SU-DHL-6 (cell line): Measurements from ENCODE around the gene KLHL29.

Experiments used
- H2AFZ ChIP-seq: fragments of 200-600 bp; sonication (generic); 2 replicates; pipeline ENCODE4 v1.6.1; 2014; ENCODE audit warnings: low read depth, mild to moderate bottlenecking, moderate library complexity, mixed read lengths, antibody characterized with exemption, low read length; ENCODE audit not compliant: severe bottlenecking
- H3F3A ChIP-seq: fragments of 200-600 bp; shearing (Covaris generic); 2 replicates; pipeline ENCODE4 v1.6.0; 2016; ENCODE audit warnings: antibody characterized with exemption, mild to moderate bottlenecking; ENCODE audit not compliant: insufficient read depth
- H3K27ac ChIP-seq: fragments of 200-600 bp; sonication (generic); 2 replicates; pipeline ENCODE4 v1.5.1; 2016; ENCODE audit warnings: low read depth, mild to moderate bottlenecking, low read length, moderate library complexity, mixed read lengths
- H3K27me3 ChIP-seq: fragments of 200-600 bp; sonication (generic), shearing (Covaris generic); 2 replicates; pipeline ENCODE4 v1.6.0; 2014; ENCODE audit warnings: mild to moderate bottlenecking, low read length
- H3K36me3 ChIP-seq: fragments of 200-600 bp; sonication (generic); 2 replicates; pipeline ENCODE4 v1.6.1; 2014; ENCODE audit warnings: mild to moderate bottlenecking, low read length, mixed read lengths
- H3K4me2 ChIP-seq: fragments of 300-600, 200-600 bp; shearing (Covaris generic), sonication (generic); 2 replicates; pipeline ENCODE4 v1.6.0; 2014; ENCODE audit warnings: low read length, low read depth, mild to moderate bottlenecking; ENCODE audit not compliant: poor library complexity, severe bottlenecking
- H3K4me3 ChIP-seq: fragments of 200-600 bp; sonication (generic); 2 replicates; pipeline ENCODE4 v1.5.1; 2014; ENCODE audit warnings: antibody characterized with exemption, low read length, mild to moderate bottlenecking, mixed read lengths; ENCODE audit not compliant: insufficient read depth, poor library complexity, severe bottlenecking
- H3K79me2 ChIP-seq: fragments of 200-600 bp; sonication (generic); 2 replicates; pipeline ENCODE4 v1.6.1; 2014; ENCODE audit warnings: mild to moderate bottlenecking, low read length, moderate library complexity; ENCODE audit not compliant: insufficient read depth
- H3K9ac ChIP-seq: fragments of 200-600 bp; sonication (generic); 2 replicates; pipeline ENCODE4 v1.7.0; 2014; ENCODE audit warnings: mild to moderate bottlenecking, low read length
- H3K9me2 ChIP-seq: fragments of 200-600 bp; sonication (generic); replicated peaks from 2 replicates; pipeline ENCODE4 v1.6.1; 2014; ENCODE audit warnings: low read length; ENCODE audit not compliant: insufficient read depth
- H3K9me3 ChIP-seq: fragments of 200-600 bp; sonication (generic); 2 replicates; pipeline ENCODE4 v1.6.1; 2014; ENCODE audit warnings: low read length, mixed read lengths; ENCODE audit not compliant: insufficient read depth
- H4K20me1 ChIP-seq: fragments of 200-600 bp; sonication (generic); 2 replicates; pipeline ENCODE4 v1.6.1; 2014; ENCODE audit warnings: low read depth, mild to moderate bottlenecking, antibody characterized with exemption, low read length, moderate library complexity, mixed read lengths
- EZH2phosphoT487 ChIP-seq: fragments of 200-600 bp; sonication (generic), shearing (Covaris generic); conservative IDR thresholded peaks from 2 replicates; pipeline ENCODE4 v1.6.1; 2018; ENCODE audit warnings: mild to moderate bottlenecking, antibody characterized with exemption, low read length, moderate library complexity, mixed read lengths
- TF ChIP-seq, protein P1 (sequence below): fragments of 200-600 bp; sonication (generic); IDR thresholded peaks from one replicate; pipeline ENCODE4 v1.5.1; 2017; ENCODE audit warnings: antibody characterized with exemption, mild to moderate bottlenecking, low read length, moderate library complexity; ENCODE audit not compliant: insufficient read depth, poor library complexity, severe bottlenecking

The KLHL29 gene

DNA sequence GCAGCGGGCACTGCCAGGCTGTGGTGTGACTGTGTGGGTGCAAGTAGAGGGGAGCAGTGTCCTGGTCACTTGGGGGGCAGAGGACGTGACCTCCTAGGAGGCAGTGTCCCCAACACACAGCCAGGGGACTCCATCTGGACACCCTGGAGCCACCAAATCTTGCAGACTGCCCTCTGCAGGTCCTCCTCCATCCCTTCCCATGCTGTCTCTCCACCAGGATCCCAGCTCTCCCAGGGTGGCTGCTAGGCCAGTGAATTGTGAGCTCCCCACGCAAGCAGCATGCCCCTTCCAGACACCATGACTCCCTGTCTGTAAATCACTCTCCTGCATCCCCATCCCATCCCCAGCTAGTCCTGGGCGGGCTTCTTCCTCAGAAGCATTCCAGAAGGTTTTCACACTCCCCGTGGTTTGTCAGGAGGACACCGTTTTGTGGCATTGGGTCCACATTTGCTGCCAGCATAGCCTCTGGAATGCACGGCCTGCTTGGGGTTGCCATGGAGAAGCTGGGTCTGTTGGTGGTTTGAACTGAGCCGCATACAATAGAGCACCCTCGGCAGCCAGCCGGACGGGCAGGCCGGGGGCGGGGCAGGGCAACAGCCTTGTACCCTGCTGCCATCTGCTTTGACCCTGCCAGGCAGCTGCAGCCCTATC, 210.7 kb downstream of the KLHL29 start:
- H3K9ac ChIP-seq: no peak overlapping the region
- no peaks in the 10 kb centered on the region for H3K9me3 ChIP-seq
- H3K27ac ChIP-seq: no peak overlapping the region
- H3K4me3 ChIP-seq: no peak overlapping the region
- no peaks in the 10 kb centered on the region for H3K9me2 ChIP-seq
- H4K20me1 ChIP-seq: no peaks in the 10 kb centered on the region
- H2AFZ ChIP-seq: no peak overlapping the region
- no peak overlapping the region for H3K4me2 ChIP-seq
- no peaks in the 10 kb centered on the region for H3K79me2 ChIP-seq
- H3K27me3 ChIP-seq: no peaks in the 10 kb centered on the region
- no peaks in the 10 kb centered on the region for H3K36me3 ChIP-seq
- H3F3A ChIP-seq: no peaks in the 10 kb centered on the region
- no peak for TF ChIP-seq EZH2phosphoT487
- TF ChIP-seq, protein P1, sequence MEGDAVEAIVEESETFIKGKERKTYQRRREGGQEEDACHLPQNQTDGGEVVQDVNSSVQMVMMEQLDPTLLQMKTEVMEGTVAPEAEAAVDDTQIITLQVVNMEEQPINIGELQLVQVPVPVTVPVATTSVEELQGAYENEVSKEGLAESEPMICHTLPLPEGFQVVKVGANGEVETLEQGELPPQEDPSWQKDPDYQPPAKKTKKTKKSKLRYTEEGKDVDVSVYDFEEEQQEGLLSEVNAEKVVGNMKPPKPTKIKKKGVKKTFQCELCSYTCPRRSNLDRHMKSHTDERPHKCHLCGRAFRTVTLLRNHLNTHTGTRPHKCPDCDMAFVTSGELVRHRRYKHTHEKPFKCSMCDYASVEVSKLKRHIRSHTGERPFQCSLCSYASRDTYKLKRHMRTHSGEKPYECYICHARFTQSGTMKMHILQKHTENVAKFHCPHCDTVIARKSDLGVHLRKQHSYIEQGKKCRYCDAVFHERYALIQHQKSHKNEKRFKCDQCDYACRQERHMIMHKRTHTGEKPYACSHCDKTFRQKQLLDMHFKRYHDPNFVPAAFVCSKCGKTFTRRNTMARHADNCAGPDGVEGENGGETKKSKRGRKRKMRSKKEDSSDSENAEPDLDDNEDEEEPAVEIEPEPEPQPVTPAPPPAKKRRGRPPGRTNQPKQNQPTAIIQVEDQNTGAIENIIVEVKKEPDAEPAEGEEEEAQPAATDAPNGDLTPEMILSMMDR: no peak

- Histone ChIP-seq H3K9me3 (no peaks in the 10 kb centered on the region), H3F3A (no peaks in the 10 kb centered on the region), H3K27ac (no peak overlapping the region), H3K4me2 (no peak overlapping the region), H4K20me1 (no peaks in the 10 kb centered on the region), H3K4me3 (no peak overlapping the region), H3K9me2 (no peaks in the 10 kb centered on the region), H2AFZ (no peak overlapping the region), H3K36me3 (no peaks in the 10 kb centered on the region), H3K79me2 (no peaks in the 10 kb centered on the region), H3K27me3 (no peaks in the 10 kb centered on the region), H3K9ac (no peak overlapping the region)
- TF ChIP-seq, protein P1: no peak
- TF ChIP-seq EZH2phosphoT487: no peak
Measured at GRCh38 chr2:23596316-23596885, 211.4 kb downstream of the KLHL29 start.

- Histone ChIP-seq H2AFZ (no peak overlapping the region), H4K20me1 (no peaks in the 10 kb centered on the region), H3F3A (no peaks in the 10 kb centered on the region), H3K27me3 (no peaks in the 10 kb centered on the region), H3K79me2 (no peaks in the 10 kb centered on the region), H3K9me3 (no peaks in the 10 kb centered on the region), H3K27ac (no peak overlapping the region), H3K9ac (no peak overlapping the region), H3K9me2 (no peaks in the 10 kb centered on the region), H3K4me2 (no peak overlapping the region), H3K4me3 (no peak overlapping the region), H3K36me3 (no peaks in the 10 kb centered on the region)
- TF ChIP-seq, protein P1: no peak
- TF ChIP-seq EZH2phosphoT487: no peak
Measured at GRCh38 chr2:23597687-23598086, 212.7 kb downstream of the KLHL29 start.
